G401 (cell line): ENCODE data around the gene WT1. TPM values are rescaled to one million over a fixed set of nuclear protein-coding genes. Genes with fewer than 3 reads are reported as not detected.
A peak's percentile ranks its signal among the peaks of the same experiment; 100 is the strongest.
"Not testable (repeated sequence)": the region's sequence is repeated elsewhere in the genome, so short reads cannot be mapped to it uniquely, and the experiment has no call there.

Experiments used
- DNase-seq: peaks from one replicate; pipeline ENCODE4 v3.0.0-alpha.2; 2015; ENCODE audit warnings: low spot score
- in situ Hi-C: cut with HindIII; loops from 2 replicates; pipeline ENCODE4 v1.10.0; 2016; ENCODE audit warnings: low sequenced_read_pairs, mixed read lengths
- total RNA-seq: library from RNA; depleted of rRNA; stranded (reverse); fragments of >200 nt; shearing (Covaris generic); gene quantifications from 2 replicates; pipeline ENCODE4 v1.2.3, GENCODE V29; 2014

WT1 gene
- total RNA-seq, 1 experiment from 2014 or later = not detected

GRCh38 chr11:32392840-32393239, 42.5 kb downstream of the WT1 start:
- no peak for DNase-seq
- in situ Hi-C loops = no loop called here

GRCh38 chr11:32391956-32392553, 43.3 kb downstream of the WT1 start:
- in situ Hi-C loops = no loop called here
- DNase-seq = no peak

- in situ Hi-C loops = no loop called here
These were observed 43.9 kb downstream of the WT1 start for GRCh38 chr11:32391479-32391878.

GRCh38 chr11:32390712-32391111, 44.6 kb downstream of the WT1 start:
- in situ Hi-C loops = no loop called here
- no peak for DNase-seq

More at GRCh38 chr11:32391479-32391878, 43.9 kb downstream of the WT1 start:
- DNase-seq = no peak

- in situ Hi-C loops = no loop called here
- no peak for DNase-seq
These were observed 46.2 kb downstream of the WT1 start for GRCh38 chr11:32388871-32389770.

GRCh38 chr11:32388365-32388764, 47.0 kb downstream of the WT1 start:
- in situ Hi-C loops = no loop called here
- DNase-seq = no peak

- in situ Hi-C loops = no loop called here
These were observed 47.9 kb downstream of the WT1 start for GRCh38 chr11:32387411-32387810.

GRCh38 chr11:32386770-32387377, 48.5 kb downstream of the WT1 start:
- in situ Hi-C loops = no loop called here
- DNase-seq = no peak

More at GRCh38 chr11:32387411-32387810, 47.9 kb downstream of the WT1 start:
- no peak for DNase-seq

GRCh38 chr11:32385998-32386397, 49.3 kb downstream of the WT1 start:
- in situ Hi-C loops = no loop called here

GRCh38 chr11:32382339-32383049, 52.8 kb downstream of the WT1 start:
- no peak for DNase-seq
- in situ Hi-C loops = no loop called here

More at GRCh38 chr11:32385998-32386397, 49.3 kb downstream of the WT1 start:
- no peak for DNase-seq

GRCh38 chr11:32381179-32381578, 54.2 kb downstream of the WT1 start:
- in situ Hi-C loops = no loop called here
- no peak for DNase-seq

GRCh38 chr11:32379719-32380118, 55.6 kb downstream of the WT1 start:
- in situ Hi-C loops = no loop called here

GRCh38 chr11:32375826-32376225, 59.5 kb downstream of the WT1 start:
- no peak for DNase-seq
- in situ Hi-C loops = no loop called here

More at GRCh38 chr11:32379719-32380118, 55.6 kb downstream of the WT1 start:
- no peak for DNase-seq

- in situ Hi-C loops = no loop called here
- peak; percentile 1 for DNase-seq
These were observed 61.1 kb downstream of the WT1 start for GRCh38 chr11:32374261-32374711.

GRCh38 chr11:32369987-32370386, 65.4 kb downstream of the WT1 start:
- DNase-seq, in situ Hi-C loops: not testable (repeated sequence)

GRCh38 chr11:32366666-32367065, 68.7 kb downstream of the WT1 start:
- in situ Hi-C loops = no loop called here
- DNase-seq = no peak

GRCh38 chr11:32365192-32365591, 70.1 kb downstream of the WT1 start:
- no peak for DNase-seq
- in situ Hi-C loops = no loop called here

GRCh38 chr11:32358729-32359128, 76.6 kb downstream of the WT1 start:
- in situ Hi-C loops = no loop called here

GRCh38 chr11:32353884-32354283, 81.5 kb downstream of the WT1 start:
- DNase-seq = no peak
- in situ Hi-C loops = no loop called here

More at GRCh38 chr11:32358729-32359128, 76.6 kb downstream of the WT1 start:
- DNase-seq = no peak
